PC-9 (cell line): ENCODE measurements around the gene SPATA45.

ENCODE experiments used
- EZH2 ChIP-seq: fragments of 200-600 bp; sonication (generic); IDR thresholded peaks from 2 replicates; pipeline ENCODE4 v1.8.0; 2017; ENCODE audit warnings: antibody characterized with exemption, low read depth
- TF ChIP-seq, protein P1 (sequence below): fragments of 200-600 bp; sonication (generic); conservative IDR thresholded peaks from 2 replicates; pipeline ENCODE4 v1.6.1; 2017; ENCODE audit warnings: mixed run types, antibody characterized with exemption, mild to moderate bottlenecking, moderate library complexity

DNA sequence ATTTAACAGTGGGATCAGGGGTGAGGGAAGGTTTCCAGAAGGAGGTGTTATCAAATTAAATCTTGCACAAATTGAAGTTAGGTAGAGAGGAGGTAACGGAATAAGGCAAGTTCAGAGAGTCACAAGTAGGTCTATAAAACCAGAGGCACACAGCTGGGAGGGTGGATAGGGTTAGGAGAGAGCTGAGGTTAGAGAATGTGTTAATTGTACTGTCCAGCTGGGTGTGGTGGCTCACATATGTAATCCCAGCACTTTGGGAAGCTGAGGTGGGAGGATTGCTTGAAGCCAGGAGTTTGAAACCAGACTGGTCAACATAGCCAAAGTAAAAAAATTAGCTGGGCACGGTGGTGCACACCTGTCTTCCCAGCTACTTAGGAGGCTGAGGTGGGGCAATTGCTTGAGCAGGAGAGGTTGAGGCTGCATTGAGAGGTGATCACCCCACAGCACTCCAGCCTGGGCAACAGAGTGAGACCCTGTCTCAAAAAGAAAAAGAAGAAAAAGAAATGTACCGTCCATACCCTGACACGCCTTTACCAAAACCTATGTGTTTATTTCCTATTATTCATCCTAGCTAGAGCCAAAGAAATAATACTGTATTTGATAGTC, 20.2 kb downstream of the SPATA45 start:
- TF ChIP-seq EZH2 = no peak
- TF ChIP-seq, protein P1, sequence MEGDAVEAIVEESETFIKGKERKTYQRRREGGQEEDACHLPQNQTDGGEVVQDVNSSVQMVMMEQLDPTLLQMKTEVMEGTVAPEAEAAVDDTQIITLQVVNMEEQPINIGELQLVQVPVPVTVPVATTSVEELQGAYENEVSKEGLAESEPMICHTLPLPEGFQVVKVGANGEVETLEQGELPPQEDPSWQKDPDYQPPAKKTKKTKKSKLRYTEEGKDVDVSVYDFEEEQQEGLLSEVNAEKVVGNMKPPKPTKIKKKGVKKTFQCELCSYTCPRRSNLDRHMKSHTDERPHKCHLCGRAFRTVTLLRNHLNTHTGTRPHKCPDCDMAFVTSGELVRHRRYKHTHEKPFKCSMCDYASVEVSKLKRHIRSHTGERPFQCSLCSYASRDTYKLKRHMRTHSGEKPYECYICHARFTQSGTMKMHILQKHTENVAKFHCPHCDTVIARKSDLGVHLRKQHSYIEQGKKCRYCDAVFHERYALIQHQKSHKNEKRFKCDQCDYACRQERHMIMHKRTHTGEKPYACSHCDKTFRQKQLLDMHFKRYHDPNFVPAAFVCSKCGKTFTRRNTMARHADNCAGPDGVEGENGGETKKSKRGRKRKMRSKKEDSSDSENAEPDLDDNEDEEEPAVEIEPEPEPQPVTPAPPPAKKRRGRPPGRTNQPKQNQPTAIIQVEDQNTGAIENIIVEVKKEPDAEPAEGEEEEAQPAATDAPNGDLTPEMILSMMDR = no peak
